Tibial nerve (tissue), 4 donors: ENCODE data around the gene SLC31A1. TPM values are rescaled to one million over a fixed set of nuclear protein-coding genes. Genes with fewer than 3 reads are reported as not detected.

ENCODE experiments used
- DNase-seq, 2 donors: peaks; one replicate each; pipeline ENCODE4 v3.0.0-alpha.2; 2019; ENCODE audit warnings: low spot score in 2 of 2
- H3K27ac ChIP-seq, 4 donors: fragments of 200-600 bp; sonication (generic) in 3 of 4; one replicate each; pipeline ENCODE4 v1.5.1; 2017 to 2019; ENCODE audit warnings: mild to moderate bottlenecking in 1 of 4
- H3K27me3 ChIP-seq, 2 donors: fragments of 200-600 bp; sonication (generic) in 1 of 2; one replicate each; pipeline versions ENCODE4 v1.5.1 to v1.6.0; 2017 to 2019
- H3K36me3 ChIP-seq, 3 donors: fragments of 200-600 bp; sonication (generic); one replicate each; pipeline ENCODE4 v1.5.1; 2018 to 2019
- H3K4me1 ChIP-seq, 4 donors: fragments of 200-600 bp; sonication (generic) in 3 of 4; one replicate each; pipeline ENCODE4 v1.5.1; 2017 to 2019
- H3K4me3 ChIP-seq, 4 donors: fragments of 200-600 bp; sonication (generic) in 3 of 4; one replicate each; pipeline ENCODE4 v1.5.1; 2017 to 2019; ENCODE audit warnings: mild to moderate bottlenecking in 1 of 4, moderate library complexity in 1 of 4
- H3K9me3 ChIP-seq, 4 donors: fragments of 200-600 bp; sonication (generic) in 3 of 4; one replicate each; pipeline ENCODE4 v1.5.1; 2017 to 2019
- CTCF ChIP-seq, 5 experiments: fragments of 200-600 bp in 3 of 5; fragments of 450-650 bp in 2 of 5; sonication (generic) in 3 of 5; IDR thresholded peaks; one replicate each; pipeline ENCODE4 v1.5.1; 2016 to 2019; ENCODE audit warnings: antibody characterized with exemption in 5 of 5, mild to moderate bottlenecking in 3 of 5, moderate library complexity in 2 of 5
- EP300 ChIP-seq, 2 donors: sonication (generic); formaldehyde crosslinking; IDR thresholded peaks; one replicate each; pipeline ENCODE4 v1.6.1; 2017; ENCODE audit warnings: antibody characterized with exemption in 2 of 2, mild to moderate bottlenecking in 1 of 2
- POLR2A ChIP-seq, 2 donors: fragments of 450-650 bp; IDR thresholded peaks; one replicate each; pipeline ENCODE4 v1.6.1; 2017; ENCODE audit warnings: antibody characterized with exemption in 2 of 2, mild to moderate bottlenecking in 2 of 2, moderate library complexity in 2 of 2
- WGBS, 2 donors: methylation state at CpG; one replicate each; pipeline ENCODE4 v1.1.5; 2018; 5-methylcytosine and 5-hydroxymethylcytosine counted together
- total RNA-seq, 4 donors: library from RNA; depleted of rRNA; stranded (reverse); fragments of >200 nt; gene quantifications; one replicate each; pipeline ENCODE4 v1.1.0, GENCODE V29; 2016

The SLC31A1 gene
- total RNA-seq, 4 donors from 2014 or later, result 6.5 to 12.9 (median 10.6) TPM

- 95 to 98% methylated on average over 3 of the region's 3 CpGs for WGBS, 2 donors
- H3K27me3 ChIP-seq, result no peaks in the 10 kb centered on the region
- no peak overlapping the region for H3K27ac ChIP-seq
- no peak overlapping the region for H3K4me3 ChIP-seq
- H3K36me3 ChIP-seq, result peaks cover 0 to 67% (median 0%) of the 10 kb centered on the region in 3 donors
- no peak for DNase-seq
- no peak for TF ChIP-seq POLR2A (IDR thresholded peaks at IDR 0.05)
- no peaks in the 10 kb centered on the region for H3K9me3 ChIP-seq
- no peaks in the 10 kb centered on the region for H3K4me1 ChIP-seq
Observed at GRCh38 chr9:113257863-113258262, 36.5 kb downstream of the SLC31A1 start.

- no peaks in the 10 kb centered on the region for H3K4me1 ChIP-seq
- peaks cover 0 to 71% (median 0%) of the 10 kb centered on the region in 3 donors for H3K36me3 ChIP-seq
- TF ChIP-seq CTCF (IDR thresholded peaks at IDR 0.05) (no peak), POLR2A (IDR thresholded peaks at IDR 0.05) (no peak), EP300 (IDR thresholded peaks at IDR 0.05) (no peak)
- H3K4me3 ChIP-seq, result no peak overlapping the region
- DNase-seq, result no peak
- no peaks in the 10 kb centered on the region for H3K27me3 ChIP-seq
- H3K27ac ChIP-seq, result no peak overlapping the region
- no peaks in the 10 kb centered on the region for H3K9me3 ChIP-seq
- 80 to 86% methylated on average over 1 of the region's 1 CpG for WGBS, 2 donors
Observed at GRCh38 chr9:113258282-113258681, 36.9 kb downstream of the SLC31A1 start.

GRCh38 chr9:113261917-113262671, 40.8 kb downstream of the SLC31A1 start:
- Histone ChIP-seq H3K4me1 (no peaks in the 10 kb centered on the region), H3K36me3 (peaks cover 0 to 88% (median 0%) of the 10 kb centered on the region in 3 donors), H3K27ac (no peak overlapping the region), H3K4me3 (no peak overlapping the region), H3K27me3 (no peaks in the 10 kb centered on the region), H3K9me3 (no peaks in the 10 kb centered on the region)
- no peak for DNase-seq
- TF ChIP-seq CTCF (IDR thresholded peaks at IDR 0.05), result no peak
- no peak for TF ChIP-seq EP300 (IDR thresholded peaks at IDR 0.05)
- no peak for TF ChIP-seq POLR2A (IDR thresholded peaks at IDR 0.05)
- WGBS, 2 donors, result 81 to 91% methylated on average over 1 of the region's 1 CpG

- H3K36me3 ChIP-seq, result peaks cover 0 to 93% (median 23%) of the 10 kb centered on the region in 3 donors
- no peaks in the 10 kb centered on the region for H3K27me3 ChIP-seq
- H3K9me3 ChIP-seq, result no peaks in the 10 kb centered on the region
- TF ChIP-seq EP300 (IDR thresholded peaks at IDR 0.05) (no peak), CTCF (IDR thresholded peaks at IDR 0.05) (no peak), POLR2A (IDR thresholded peaks at IDR 0.05) (no peak)
- 83 to 90% methylated on average over 3 of the region's 3 CpGs for WGBS, 2 donors
- DNase-seq, result no peak
- H3K4me3 ChIP-seq, result no peak overlapping the region
- H3K4me1 ChIP-seq, result no peaks in the 10 kb centered on the region
- H3K27ac ChIP-seq, result no peak overlapping the region
Observed at GRCh38 chr9:113266174-113266573, 44.8 kb downstream of the SLC31A1 start.

- DNase-seq, result no peak
- H3K36me3 ChIP-seq, result peaks cover 2 to 93% (median 26%) of the 10 kb centered on the region in 3 donors
- no peak overlapping the region for H3K27ac ChIP-seq
- no peaks in the 10 kb centered on the region for H3K9me3 ChIP-seq
- H3K4me3 ChIP-seq, result no peak overlapping the region
- H3K27me3 ChIP-seq, result no peaks in the 10 kb centered on the region
- TF ChIP-seq CTCF (IDR thresholded peaks at IDR 0.05), result no peak
- no peak for TF ChIP-seq POLR2A (IDR thresholded peaks at IDR 0.05)
- TF ChIP-seq EP300 (IDR thresholded peaks at IDR 0.05), result no peak
- no peaks in the 10 kb centered on the region for H3K4me1 ChIP-seq
- WGBS, 2 donors, result 84 to 87% methylated on average over 4 of the region's 4 CpGs
Observed at GRCh38 chr9:113267911-113268566, 46.7 kb downstream of the SLC31A1 start.
